Activated CD4-positive, alpha-beta T cell treated with anti-CD3 and anti-CD28 coated beads, Interleukin-2, amount 50 U/mL, for 48 hours (primary cell): Measurements from ENCODE around the gene ALDH3B1.

ENCODE experiments used
- DNase-seq, 2 experiments: peaks; one replicate each; pipeline ENCODE4 v3.0.0-alpha.2; 2020

The ALDH3B1 gene

DNA sequence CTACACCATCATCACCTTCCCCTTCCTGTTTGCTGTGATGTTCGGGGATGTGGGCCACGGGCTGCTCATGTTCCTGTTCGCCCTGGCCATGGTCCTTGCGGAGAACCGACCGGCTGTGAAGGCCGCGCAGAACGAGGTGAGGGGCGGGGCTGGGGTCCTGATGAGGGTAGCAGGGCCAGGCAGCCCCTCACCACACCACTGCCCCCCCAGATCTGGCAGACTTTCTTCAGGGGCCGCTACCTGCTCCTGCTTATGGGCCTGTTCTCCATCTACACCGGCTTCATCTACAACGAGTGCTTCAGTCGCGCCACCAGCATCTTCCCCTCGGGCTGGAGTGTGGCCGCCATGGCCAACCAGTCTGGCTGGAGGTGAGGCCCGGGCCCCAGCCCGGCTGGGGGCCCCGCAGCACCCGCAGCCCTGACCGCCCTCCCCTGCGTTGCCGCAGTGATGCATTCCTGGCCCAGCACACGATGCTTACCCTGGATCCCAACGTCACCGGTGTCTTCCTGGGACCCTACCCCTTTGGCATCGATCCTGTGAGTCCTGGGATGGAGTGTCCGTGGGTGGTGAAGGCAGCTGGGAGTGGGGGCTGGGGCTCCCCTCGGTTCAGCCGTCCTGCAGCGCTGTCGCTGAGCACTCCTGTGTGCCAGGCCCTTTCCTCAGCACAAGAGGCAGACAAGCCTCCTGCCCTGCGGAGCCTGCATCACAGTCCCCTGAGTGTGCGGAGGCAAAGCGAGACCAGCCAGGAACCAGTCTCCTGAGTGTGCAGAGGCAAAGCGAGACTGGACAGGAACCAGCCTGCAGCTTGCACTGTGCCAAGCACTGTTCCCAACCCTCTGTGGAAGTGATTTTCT, 37.5 kb downstream of the ALDH3B1 start:
- peak in 1 of 2 experiments; percentile 2 for DNase-seq

DNA sequence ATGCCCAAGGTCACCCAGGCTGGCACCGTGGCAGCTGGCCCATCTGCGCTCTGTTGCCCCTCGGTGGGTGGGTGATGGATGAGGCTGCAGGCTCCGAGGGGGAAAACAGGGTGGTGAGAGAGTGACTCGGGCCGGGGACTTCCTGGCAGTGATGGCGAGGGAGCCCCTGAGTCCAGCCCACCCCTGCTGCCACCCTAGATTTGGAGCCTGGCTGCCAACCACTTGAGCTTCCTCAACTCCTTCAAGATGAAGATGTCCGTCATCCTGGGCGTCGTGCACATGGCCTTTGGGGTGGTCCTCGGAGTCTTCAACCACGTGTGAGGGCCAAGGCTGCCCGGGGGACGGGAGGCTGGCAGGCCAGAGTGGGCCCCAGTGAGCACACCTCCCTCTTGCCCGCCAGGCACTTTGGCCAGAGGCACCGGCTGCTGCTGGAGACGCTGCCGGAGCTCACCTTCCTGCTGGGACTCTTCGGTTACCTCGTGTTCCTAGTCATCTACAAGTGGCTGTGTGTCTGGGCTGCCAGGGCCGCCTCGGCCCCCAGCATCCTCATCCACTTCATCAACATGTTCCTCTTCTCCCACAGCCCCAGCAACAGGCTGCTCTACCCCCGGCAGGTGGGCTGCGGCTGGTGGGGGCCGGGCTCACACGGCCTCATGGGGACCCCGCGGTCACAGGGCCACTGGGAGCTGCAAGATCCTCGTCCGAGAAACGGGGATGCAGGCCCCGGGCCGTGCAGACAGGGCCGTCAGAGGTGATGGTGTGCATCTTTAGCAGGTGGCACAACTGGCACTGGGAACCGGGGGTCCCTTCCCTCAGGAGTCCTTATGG, 38.8 kb downstream of the ALDH3B1 start:
- DNase-seq: no peak

DNA sequence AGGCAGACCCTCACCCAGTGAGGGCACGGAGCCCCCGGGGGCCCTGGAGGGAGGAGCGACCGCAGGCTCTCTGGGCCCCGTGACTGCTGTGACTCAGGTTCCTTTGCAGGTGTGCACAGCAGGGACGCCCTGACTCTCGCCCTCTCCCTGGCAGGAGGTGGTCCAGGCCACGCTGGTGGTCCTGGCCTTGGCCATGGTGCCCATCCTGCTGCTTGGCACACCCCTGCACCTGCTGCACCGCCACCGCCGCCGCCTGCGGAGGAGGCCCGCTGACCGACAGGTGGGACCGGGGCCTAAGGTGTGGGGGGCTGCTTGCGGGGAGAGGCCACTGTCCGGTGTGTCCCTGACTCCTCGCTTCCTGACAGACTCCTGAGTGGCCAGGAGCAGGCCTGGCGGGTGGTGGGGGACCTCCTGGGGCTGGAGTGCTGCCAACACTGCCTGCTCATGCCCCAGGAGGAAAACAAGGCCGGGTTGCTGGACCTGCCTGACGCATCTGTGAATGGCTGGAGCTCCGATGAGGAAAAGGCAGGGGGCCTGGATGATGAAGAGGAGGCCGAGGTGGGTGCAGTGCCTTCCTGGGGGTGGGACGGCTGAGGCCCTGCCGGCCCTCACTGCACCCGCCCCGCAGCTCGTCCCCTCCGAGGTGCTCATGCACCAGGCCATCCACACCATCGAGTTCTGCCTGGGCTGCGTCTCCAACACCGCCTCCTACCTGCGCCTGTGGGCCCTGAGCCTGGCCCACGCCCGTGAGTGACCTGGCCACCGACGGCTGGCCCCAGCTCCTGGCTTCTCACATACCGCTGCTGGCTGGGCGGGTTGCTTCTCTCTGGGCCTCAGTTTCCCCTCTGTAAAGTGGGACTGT, 39.6 kb downstream of the ALDH3B1 start:
- DNase-seq: peak in 1 of 2 experiments; percentile 2

DNA sequence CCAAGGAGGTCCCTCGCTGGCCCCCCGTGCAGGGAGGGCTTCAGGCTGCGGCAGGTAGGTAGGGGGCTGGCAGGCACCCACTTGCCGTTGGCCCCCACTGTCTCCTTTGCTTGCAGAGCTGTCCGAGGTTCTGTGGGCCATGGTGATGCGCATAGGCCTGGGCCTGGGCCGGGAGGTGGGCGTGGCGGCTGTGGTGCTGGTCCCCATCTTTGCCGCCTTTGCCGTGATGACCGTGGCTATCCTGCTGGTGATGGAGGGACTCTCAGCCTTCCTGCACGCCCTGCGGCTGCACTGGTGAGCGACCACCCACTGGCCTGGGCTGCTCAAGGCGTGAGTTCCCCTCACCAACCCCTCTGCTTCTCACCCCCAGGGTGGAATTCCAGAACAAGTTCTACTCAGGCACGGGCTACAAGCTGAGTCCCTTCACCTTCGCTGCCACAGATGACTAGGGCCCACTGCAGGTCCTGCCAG, 40.3 kb downstream of the ALDH3B1 start:
- no peak for DNase-seq

DNA sequence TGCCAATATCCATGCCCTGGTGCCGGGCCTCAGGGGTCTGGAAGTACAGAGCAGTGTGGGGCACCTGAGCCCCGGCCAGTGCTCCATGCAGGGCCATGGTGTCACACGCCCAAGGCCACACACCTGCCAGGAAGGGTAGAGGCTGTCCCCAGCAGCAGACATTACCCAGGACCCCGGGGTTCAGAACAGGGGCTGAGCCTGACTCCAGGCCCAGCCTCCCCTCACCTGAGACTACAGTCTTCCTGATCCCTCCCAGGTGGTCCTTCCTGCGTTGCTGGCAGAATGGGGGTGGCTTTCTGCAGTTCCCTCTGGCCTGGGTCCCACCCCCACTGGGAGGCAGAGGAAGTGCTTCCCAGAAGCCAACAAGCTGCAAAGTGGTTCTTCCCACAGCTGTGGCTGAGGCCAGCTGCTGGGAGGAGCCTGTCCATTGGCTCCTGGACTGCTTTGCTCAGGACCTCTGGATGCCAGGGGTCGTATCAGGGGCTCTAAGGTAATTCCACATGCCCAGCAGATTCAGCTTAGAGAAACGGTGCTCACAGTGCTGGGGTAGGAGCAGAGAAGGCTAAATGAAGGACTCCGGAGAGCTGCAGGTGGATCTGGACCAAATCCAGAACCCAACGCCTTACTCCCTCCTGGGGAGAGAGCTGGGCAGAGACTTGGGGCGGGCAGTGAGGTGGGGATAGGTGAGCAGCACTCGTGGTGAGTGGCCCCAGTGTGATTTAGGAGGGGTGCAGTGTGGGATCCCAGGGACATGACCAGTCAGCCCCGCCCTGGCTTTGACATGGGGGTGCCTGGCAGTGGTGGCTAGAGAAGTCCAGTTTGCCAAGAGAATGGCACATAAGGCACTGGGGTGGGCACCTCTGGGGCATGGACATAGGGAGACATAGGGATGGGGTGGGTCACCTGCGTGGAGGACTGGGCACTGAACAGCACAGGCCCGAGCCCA, 41.3 kb downstream of the ALDH3B1 start:
- DNase-seq: peak in 1 of 2 experiments; percentile 2

DNA sequence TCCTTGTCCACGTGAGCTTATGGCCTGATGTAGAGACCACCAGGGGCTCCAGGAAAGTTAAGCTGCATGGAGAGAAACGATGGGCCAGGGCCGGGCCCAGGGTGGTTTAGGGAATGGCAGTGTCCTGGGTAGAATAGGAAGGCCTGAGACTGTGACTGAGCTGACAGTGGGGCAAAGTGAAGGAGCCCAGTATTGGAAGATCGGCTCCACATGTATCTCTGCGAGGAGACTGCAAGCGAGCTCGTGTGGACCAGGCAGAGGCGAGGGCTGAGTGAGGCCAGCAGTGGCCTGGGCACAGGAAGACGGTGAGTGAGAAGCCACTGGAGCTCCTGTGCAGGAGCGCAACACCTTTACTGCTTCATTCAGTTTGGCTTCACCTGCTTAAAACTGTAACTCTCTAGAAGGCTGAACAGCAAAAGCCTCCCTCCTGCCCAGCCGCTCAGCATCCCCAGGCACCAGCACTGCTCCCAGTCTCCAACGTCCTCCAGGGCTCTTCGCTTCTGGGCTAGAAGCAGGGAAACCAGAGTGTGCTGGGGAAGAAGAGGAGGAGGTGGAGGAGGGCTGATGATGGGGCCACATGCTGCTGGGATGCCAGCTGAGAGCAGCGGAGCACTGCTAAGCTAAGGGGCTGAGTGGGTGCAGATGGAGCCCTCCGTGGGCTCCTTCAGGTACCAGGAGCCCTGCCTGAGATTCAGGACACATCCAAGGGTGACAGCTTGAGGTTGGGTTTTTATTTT, 42.2 kb downstream of the ALDH3B1 start:
- no peak for DNase-seq

DNA sequence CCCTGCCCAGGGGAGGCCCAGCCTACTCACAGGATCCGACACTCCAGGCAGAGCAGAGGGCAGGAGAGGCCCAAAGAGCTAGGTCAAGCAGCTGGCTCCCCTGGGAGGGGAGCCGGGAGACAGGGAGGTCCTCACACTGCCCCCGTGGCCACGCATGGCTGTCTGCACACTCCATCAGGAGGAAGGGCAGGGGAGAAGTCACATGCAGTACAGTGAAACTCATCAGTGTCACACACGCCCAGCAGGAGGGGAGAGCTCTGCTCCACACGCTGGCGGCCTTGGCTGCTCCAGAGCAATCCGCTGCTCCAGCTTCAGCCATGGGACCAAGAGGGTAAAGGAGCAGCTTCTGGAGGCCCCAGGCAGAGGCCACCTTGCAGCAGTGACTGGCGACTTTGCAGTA, 43.0 kb downstream of the ALDH3B1 start:
- DNase-seq: no peak

DNA sequence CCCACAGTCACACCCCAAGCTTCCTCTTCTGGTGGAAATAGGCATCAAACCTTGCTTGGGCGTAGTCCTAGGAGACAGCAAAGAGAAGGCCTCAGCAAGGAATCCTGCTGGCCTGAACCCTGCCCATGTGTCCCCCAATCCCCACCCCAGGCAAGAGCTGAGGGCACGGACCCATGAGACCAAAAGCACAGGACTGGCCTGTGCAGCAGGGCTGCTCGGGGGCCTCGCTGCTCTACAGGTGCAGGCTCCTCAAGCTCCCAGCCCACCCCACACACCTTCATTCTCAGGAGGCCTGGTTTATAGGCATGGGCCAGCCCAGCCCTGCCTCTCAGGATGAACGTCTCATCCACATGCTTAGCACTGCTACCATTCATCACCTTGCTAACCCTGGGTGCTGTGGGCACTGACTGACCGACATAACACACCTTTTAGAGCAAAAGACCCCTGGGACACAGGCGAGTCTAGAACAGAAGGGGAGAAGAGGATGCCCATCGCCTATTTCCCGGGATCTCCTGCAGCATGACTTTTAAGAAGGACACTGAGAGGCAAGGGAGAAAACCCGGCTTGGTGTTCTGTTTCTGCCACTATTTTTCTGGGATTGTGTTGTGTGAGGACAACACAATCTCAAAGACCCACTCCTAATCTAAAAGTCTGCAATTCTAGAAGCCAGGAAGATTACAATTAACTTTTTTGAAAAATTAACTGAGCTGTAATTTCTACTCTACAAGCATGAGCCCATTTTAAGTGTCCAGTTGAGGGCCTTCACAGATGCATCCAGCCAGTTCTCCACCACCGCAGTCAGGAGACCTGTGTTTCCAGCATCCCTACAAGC, 44.1 kb downstream of the ALDH3B1 start:
- no peak for DNase-seq

DNA sequence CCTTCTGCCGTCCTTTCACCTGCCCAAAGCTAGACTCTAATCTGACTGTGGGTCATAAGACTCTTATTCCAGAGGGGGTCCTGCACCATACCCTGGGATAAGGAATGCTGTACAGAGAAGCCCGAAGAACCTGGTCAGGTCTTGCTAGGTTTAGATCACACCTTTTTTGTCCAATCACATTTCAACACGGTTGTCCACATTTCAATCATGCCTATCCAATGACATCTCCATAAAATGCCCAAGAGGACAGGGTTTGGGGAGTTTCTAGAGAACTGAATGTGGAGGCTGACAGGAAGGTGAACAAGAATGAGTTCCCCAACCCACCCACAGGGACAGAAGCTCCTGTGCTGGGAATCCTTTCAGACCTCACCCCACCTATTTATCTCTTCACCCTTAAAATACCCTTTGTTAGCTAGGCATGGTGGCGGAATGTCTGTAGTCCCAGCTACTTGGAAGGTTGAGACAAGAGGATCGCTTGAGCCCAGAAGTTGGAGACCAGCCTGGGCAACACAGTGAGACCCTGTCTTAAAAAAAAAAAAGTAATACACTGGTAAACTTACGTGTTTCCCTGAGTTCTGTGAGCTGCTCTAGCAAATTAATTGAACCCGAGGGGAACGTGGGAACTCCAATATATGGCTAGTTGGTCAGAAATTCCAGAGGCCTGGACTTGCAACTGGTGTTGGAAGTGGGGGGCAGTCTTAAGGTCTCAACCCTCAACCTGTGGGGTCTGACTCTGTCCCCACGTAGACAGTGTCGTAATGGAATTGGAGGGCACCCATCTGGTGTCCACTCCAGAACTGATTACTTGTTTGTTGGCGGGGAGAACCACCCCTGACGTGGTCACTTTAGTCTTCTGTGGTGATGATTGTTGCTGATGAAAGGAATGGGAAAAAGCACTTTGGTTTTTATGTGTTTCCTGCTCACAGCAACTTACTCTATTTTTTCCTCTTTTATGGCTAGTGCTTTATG, 46.5 kb downstream of the ALDH3B1 start:
- no peak for DNase-seq

DNA sequence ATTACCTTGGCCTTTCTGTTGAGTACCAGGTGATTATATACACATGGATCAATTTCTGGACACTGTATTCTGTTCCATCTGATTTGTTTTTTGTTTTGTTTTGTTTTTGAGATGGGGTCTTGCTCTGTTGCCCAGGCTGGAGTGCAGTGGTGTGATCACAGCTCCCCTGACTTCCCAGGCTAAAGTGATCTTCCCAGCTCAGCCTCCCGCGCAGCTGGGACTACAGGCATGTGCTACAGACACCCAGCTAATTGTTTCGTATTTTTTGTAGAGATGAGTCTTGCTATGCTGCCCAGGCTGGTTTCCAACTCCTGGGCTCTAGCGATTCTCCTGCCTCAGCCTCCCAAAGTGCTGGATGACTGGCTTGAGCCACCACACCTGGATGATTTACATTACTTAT, 47.7 kb downstream of the ALDH3B1 start:
- no peak for DNase-seq

DNA sequence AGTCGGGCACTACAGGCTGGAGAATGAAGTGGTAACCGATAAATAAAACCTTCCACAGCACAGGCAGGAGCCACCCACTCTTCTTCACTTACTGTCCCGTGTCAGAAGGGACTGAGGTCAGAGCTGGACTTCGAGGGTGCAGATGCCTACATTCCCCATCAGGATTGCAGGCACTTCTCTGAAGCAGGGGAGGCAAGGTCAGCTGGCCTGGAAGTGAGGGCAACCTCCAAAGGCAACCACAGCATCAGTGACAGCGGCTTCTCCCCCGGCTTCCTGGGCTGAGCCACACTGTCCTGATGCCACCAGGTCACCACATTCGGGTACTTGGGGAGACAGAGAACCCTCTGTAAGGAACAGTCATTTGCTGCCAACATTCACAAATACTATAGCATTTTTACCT, 51.4 kb downstream of the ALDH3B1 start:
- DNase-seq: no peak

DNA sequence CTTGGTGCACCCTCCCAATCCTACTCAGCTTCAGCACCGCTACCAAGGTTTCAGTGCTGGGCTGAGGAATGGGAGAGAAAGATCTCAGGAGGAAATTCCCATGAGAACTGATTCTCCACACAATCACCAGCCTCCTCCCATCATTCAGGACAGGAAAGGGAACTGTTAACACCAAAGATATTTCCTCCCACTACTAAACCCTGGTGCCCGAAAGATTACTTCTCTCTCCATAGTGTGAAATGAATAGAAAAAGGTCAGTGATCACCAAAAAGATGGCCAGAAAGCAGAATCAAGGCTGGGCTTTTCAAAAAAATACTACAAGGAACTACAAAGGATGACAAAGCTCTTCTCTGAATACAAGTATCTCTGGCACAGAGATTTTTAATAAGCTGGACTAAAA, 54.8 kb downstream of the ALDH3B1 start:
- DNase-seq: no peak

DNA sequence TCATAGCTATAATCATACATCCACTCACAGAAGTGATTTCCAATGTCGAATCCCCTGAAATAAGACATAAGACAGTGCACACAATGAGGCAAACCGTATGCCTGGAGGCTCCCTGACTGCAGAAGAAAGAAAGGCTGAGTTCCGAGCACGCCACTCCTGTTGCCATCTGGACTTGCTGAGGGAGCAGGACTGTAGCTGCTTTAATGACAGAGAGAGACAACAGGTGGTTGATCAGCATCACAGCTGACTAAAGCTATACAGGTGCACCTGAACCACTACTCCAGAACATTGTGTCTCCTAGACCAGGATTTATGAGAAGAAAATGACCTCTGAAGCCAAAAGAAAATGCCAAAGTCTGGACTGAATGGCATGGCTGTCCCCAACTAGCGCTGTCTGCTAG, 55.7 kb downstream of the ALDH3B1 start:
- no peak for DNase-seq

DNA sequence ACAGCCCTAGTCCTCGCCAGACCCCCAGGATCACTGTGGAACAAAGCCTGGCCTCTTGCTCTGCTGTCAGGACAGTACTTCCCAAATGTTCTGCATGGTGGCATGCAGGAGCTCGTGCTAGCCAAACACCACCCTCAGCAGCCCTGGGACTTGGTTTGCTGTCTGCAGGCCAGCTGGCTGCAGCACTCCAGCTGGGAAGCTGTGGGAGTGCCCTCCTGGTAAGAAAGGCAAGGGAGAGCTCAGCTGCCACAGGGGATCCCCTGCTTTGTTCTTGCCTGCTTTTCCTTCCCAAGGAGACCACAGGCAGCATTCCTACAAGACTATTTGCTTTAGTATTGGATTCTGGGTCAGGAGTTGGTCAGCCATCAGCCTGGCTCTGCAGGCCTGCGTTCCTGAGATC, 56.6 kb downstream of the ALDH3B1 start:
- no peak for DNase-seq

DNA sequence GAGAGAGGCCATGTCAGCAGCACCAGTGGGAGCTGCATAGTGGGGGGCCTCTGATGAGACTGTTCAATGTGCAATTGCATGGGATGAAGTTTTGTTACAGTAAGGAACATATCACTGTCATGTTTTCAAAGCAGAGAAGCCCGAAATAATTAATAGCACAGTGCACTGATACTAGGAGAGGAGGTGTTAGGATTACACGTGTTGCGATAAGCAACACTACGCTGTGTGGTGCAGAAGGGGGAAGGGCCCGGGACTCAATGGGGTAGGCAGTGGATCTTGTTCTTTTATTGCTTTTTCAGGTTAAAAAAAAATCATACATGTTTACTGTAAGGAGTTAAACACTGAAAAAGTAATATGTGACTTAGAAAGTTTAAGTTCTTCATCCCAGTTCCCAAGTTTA, 57.9 kb downstream of the ALDH3B1 start:
- no peak for DNase-seq

DNA sequence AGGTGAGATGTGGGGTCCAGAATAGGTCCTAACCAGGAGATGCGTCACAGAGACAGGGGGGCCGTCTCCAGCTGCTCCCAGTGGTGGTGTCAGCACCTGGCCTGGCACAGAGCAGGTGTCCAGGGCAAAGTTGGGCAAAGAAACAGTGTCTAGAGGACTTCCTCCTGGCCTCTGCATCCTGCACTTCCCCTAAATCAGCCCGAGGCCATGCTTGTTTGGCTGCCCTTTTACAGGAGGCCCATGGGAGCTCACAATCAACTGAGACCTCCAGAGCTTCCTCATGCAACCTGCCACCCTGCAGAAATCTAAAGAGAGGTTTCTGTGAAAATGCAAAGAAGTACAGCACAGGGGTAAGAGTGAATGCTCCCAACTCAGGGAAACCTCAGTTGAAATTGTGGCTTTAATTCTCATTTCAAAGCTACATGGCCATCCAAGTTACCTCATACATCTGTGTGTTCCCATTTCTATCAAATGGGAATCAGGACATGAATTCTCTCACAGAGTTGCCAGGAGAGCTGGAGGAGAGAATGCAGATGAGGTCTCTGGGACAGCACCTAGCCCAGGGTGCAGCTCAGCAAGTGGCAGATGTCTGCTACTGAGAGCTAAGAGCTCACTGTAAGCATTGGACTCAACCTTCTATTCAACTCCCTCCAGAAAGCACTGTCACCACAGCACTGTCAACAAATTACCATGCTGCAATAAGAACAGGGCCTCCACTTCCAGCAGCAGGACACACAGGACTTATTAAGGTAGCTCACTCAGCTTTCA, 61.3 kb downstream of the ALDH3B1 start:
- DNase-seq: no peak

DNA sequence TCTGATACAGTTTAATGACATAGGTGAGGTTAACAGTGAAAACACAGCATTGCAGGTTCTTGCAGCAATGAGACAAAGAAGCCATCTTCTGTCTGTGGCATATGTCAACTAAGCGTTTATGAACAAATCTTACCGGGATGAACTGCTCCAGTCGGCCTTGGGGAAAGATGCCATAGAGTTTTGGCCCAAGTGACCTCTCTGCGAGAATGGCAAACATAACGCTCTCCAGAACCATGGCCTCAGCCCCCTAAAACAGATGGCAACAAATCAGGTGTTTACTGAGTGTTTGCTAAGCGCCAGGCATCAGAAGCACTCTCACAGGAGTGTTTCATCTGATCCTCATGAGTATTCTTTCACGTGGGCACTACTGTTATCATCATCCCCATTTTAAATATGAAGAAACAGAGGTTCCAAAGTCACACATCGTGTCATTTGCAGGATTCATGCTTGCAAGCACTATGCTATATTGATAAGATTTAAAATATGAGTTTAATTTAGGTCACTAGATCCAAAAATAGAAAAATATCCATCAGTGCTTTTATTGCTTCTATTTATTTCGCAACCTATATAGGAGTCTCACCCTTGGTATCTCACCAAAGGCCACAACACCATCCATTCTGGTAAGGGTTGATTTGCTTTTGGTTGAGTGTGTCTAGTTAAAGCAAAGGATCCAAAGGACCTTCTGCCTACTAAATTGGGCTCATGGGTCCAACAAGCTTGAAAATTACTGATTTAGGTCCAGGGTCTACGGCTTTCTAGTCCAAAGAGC, 64.6 kb downstream of the ALDH3B1 start:
- DNase-seq: no peak
